GM10266 (cell line): ENCODE data around the gene ICE2.

ENCODE experiments used
- DNase-seq: peaks from one replicate; pipeline ENCODE4 v3.0.0; 2012; ENCODE audit errors: extremely low spot score
- TF ChIP-seq, protein P1 (sequence below): IDR thresholded peaks from 2 replicates; pipeline ENCODE4 v1.5.1; 2012; ENCODE audit warnings: mild to moderate bottlenecking, low read depth; ENCODE audit not compliant: control insufficient read depth, insufficient read depth; ENCODE audit errors: missing control alignments

Gene ICE2

DNA sequence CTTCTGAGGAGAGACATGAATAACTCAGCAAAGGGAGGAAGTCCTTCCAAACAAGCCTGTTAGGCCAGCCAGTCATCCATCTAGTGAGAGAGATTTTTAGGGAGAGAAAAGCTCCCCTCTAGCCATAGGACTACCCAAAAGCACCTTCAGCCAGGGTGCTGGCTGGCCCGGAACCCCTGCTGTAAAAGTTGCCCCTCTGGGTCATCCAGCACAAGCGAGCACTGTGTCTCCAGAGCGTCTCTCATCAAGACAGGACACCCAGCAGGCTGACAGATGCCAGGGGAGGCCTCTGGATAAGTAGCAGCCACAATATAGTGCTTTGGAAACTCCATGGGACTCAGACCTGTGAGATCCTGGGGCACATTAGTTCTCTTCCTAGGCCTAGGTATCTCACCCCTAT is 105.6 kb downstream of the ICE2 start:
- no peak for DNase-seq
- TF ChIP-seq, protein P1, sequence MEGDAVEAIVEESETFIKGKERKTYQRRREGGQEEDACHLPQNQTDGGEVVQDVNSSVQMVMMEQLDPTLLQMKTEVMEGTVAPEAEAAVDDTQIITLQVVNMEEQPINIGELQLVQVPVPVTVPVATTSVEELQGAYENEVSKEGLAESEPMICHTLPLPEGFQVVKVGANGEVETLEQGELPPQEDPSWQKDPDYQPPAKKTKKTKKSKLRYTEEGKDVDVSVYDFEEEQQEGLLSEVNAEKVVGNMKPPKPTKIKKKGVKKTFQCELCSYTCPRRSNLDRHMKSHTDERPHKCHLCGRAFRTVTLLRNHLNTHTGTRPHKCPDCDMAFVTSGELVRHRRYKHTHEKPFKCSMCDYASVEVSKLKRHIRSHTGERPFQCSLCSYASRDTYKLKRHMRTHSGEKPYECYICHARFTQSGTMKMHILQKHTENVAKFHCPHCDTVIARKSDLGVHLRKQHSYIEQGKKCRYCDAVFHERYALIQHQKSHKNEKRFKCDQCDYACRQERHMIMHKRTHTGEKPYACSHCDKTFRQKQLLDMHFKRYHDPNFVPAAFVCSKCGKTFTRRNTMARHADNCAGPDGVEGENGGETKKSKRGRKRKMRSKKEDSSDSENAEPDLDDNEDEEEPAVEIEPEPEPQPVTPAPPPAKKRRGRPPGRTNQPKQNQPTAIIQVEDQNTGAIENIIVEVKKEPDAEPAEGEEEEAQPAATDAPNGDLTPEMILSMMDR: no peak

DNA sequence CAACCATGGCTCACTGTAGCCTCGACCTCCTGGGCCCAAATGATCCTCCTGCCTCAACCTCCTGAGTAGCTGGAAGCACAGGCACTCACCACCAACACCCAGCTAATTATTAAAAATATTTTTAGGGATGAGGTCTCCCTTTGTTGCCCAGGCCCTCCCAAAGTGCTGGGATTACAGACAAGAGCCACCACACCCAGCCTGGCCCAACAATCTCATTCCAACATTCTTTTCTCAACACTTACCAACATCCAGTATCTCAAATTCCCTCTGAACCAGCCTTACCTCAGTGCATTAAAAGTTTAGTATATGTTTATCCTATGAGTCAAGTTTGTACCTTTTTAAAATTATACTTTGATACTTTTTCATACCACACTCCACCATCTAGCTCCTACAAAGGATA is 106.2 kb downstream of the ICE2 start:
- no peak for DNase-seq
- TF ChIP-seq, protein P1: no peak

DNA sequence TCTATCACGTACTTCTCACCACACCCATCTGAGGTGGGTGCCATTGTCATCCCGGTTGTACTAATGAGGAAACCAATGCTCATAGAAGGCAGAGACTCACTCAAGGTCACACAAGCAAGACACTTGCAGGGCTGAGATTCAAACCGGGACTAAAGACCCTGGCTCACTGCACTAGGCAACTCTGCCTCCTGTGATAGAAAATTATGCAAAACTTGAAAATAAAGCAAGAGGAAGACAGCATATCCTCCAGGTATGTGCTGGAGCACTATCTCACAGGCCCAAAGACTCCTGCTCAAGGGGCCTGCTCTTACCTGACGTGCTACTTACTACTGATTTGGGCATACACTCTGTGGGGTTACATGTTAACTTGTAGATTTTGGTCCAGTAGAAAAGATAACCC is 106.7 kb downstream of the ICE2 start:
- TF ChIP-seq, protein P1: no peak
- no peak for DNase-seq

DNA sequence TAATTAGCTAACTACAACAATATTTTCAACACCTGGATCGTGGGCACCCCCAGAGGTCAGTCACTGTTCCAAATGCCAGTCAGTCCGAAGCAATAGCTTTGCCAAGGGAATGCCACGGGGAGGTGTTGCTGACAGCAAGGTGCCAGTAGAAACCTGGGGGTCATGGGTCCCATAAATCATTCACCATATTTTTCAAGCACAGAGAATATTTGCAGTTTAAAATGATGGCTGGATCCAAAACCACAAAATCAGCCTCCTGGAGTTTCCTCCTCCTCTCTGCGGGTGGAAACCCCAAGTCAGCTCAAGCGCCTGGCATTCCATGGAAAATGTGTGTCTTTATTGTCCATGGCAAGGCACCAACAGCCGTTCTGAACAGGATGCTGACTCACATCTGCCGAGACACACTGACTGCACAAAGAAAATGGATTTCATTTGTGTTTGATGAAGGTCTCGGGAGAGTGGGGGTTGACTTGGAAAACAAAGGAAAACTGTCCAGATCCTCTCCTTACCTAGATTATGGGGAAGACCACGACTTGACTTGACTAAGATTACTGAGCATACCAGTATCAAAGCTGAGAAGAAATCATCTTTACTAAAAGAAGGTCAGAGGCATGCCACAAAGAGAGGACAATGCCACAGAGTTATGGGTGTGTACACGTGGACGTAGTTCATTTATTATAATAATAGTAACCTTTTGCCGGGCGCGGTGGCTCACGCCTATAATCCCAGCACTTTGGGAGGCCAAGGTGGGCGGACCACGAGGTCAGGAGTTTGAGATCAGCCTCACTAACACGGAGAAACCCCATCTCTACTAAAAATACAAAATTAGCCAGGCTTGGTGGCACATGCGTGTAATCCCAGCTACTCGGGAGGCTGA is 107.5 kb downstream of the ICE2 start:
- TF ChIP-seq, protein P1: no peak
- no peak for DNase-seq

DNA sequence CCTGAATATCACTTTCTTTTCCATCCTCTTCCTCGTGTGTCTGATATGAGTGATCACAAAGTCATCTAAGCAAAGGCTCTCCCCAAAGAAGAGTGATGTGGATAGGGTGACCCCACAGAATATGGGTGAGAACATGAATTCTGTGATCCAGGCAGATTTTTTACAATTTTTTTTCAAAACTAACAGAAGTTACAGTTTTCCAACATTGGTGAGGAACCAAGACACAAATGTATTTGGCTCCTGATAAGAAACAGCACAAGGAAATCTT is 108.1 kb downstream of the ICE2 start:
- DNase-seq: no peak
- TF ChIP-seq, protein P1: no peak

DNA sequence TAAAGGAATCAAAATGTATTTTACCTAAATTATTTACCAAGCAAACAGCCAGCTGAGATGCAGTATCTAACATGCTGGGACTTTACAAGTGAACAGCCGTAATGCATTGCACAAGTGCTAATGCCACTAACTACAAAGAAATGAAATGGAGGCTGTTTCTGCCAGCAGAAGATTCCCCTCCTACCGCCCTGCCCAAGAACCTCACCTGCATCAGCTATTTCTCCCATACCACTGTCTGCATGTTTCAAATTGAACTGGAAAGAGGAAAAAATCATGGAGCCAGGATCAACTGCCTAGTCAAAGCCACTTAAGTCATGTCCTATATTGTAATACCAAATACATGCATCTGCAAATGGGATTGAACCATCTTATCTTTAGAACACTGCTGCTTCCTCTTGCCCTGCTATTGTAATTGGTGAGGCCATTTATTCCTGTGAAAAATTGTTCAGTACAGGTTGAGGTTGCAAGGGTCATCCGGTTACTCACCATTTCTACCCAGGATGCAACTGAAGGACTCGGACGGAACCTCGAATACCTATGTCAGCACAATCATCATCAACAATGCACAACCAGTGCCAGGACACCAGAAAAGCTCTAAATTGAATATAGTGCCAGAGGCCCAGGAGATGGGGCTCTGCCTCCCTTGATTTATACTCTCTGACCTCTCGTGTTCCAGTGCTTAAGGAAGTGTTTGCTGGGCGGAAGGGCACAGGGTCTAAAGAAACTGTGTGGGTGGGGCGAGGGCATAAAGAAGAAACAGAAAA is 108.7 kb downstream of the ICE2 start:
- TF ChIP-seq, protein P1: no peak
- no peak for DNase-seq

DNA sequence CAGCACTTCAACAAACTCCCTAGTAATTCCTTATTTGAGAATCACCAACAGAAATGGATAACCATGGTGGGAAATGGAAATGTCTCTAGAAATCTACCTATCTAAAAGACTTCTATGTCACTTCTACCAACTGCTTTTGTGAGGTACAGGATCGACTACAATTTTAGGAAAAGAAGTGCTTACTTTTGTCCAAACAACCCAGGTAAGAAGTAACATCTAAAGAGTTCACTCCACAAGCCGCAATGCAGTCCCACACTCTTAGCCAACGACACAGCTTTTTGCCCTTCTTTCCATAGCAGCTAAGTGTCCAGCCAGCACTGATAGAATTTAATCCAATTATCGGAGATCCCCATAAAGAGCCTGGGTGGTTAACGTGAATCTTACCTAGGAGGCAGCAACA is 109.2 kb downstream of the ICE2 start:
- DNase-seq: no peak
- TF ChIP-seq, protein P1: no peak
